ENCODE measurements around the gene S100PBP.
"Not testable (repeated sequence)": the region's sequence is repeated elsewhere in the genome, so short reads cannot be mapped to it uniquely, and the experiment has no call there.

Gene S100PBP

DNA sequence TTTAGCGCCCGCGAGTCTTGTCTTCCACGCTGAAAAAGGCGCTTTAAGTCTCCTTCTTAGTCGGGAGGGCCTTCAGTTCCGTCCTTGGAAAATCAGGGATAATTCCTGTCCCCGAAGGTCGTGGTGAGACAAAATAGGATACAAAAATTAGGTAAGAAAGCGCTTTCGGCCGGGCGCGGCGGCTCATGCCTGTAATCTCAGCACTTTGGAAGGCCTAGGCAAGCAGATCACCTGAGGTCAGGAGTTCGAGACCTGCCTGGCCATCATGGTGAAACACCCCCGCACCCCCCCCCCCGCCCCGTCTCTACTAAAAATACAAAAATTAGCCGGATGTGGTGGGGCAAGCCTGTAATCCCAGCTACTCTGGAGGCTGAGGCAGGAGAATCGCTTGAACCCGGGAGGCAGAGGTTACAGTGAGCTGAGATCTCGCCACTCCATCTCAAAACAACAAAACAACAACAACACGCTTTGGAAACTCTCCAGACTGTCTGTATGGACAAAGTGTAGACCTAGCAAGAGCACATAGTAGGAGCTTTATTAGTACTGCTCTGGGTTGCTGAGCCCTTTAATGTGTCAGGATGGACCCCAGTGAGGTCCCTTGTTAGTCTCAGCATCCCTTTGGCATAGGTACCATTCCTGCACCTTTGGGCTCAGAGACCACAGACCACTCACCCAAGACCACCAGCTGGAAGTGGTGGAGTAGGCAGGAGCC, 84.5 kb downstream of the S100PBP start:
- no peak for DNase-seq

DNA sequence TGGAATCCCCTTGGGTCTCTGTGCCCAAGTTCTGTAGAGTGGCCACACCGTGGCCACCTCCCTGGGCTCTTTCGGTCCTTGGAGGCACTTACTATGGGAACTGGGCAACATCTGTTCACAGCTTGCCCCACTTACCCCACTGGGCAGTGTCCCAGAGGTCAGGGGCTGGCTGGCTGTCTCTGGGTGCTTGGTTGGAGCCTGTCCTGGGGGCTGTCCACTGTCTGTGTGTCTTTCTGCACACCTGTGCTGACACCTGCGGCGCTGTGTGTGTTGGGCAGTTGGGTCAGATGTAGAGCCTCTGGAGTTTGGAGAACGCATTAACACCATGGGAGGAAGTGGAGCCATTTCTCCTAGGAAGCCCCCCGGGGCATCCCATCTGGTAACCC, 85.1 kb downstream of the S100PBP start:
- no peak for DNase-seq

DNA sequence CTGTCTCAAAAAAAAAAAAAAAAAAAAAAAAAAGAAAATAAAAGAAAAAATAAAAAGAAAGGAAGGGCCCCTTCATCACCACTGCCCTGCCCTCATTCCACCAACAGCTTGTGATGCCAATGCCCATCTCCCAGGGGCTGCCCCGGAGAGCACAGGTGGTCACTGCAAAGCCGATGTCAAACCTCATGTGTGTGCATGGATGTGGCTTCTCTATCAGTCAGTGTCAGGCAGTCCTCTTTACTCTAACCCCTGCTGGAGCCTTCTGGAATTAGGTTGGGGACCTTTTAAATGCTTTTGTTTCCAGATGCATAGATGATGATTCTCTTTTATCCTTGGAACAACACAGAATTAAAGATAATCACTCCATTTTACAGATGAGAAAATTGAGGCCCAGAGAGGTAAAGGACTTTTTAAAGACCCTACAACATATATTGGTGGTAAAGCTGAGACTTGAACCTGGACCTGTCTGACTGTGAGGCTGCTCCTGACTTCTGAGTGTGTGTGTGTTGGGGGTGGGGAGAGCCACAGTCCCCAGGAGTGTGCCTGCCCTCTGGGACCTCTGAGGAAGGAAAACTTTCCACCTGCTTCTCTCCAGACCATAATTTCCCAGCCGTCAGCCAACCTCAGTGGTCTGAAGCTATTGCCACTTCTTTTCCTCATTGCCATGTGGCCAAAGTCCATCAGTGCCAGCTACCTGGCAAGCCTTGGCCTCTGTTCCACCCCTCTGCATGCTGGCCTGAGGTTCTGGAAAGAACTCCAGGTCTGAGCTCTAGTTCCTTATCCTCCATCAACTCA, 86.7 kb downstream of the S100PBP start:
- no peak for DNase-seq

DNA sequence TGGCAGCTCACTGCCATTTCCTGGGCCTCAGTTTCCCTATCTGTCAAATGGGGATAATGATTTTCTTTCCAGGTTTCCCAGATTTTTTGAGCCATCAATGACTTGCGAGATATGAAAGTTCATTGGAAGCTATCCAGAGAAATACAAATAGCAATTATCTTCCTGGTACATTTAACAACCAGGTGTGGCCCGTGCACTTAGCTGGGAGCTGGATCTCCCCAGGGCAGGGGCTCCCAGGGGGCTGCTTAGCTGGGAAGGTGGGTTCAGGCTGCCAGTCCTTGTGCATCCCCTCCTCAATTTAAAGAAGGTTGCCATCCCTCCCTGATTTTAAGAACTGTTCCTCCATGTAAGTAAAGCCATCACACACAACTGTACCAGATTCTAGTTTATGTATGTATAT, 87.3 kb downstream of the S100PBP start:
- DNase-seq: no peak

DNA sequence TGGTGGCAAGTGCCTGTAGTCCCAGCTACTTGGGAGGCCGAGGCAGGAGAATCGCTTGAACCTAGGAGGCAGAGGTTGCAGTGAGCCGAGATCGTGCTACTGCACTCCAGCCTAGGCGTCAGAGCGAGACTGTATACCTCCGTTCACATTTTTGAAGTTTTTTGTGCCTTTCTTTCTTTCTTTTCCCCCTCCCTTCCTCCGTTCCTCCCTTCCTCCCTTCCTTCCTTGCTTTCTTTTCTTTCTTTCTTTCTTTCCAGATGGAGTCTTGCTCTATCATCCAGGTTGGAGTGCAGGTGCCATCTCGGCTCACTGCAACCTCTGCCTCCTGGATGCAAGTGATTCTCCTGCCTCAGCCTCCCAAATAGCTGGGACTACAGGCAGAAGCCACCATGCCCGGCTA, 88.1 kb downstream of the S100PBP start:
- DNase-seq: not testable (repeated sequence)

DNA sequence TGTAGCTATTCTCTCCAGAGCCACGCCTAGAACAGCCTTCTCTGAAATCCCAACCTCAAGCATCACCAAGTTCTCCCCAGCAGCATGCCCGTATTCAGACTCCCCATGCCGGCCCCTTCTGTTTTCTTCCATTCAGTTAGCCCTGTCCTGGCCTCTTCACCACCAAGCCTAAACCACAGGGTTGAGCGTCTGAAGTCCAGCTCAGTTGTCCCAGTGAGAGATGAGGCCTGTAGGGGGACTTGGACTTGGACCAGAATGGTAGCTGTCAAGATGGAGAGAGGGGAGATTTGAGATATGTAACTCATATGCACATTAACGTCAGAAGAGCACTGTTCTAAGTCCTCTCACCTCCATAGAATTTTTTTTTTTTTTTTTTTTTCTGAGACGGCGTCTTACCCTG, 89.2 kb downstream of the S100PBP start:
- DNase-seq: no peak

DNA sequence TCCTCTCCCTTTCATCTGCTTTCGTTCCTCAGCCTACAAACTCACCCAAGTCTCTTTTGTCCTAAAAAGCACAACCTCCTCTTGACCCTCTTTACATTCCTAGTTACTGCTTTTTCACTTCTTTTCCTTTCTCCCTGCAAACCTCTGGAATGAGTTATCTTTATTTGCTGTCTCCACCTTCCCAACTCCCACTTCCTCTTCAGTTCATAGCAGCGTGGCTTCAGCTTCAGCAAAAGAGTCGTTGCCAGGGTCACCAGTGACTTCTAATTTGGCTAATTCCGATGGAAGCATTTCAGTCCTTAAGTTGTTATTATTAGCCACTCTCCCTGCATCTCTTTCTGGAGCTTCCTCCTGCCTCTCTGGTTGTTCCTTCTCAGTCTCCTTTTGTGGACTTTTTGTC, 90.0 kb downstream of the S100PBP start:
- DNase-seq: no peak

All from NCI-H2029 (cell line).